ENCODE measurements around the gene RNF146. TPM values are rescaled to one million over a fixed set of nuclear protein-coding genes. Genes with fewer than 3 reads are reported as not detected.

The RNF146 gene
- total and polyA plus RNA-seq, 4 donors, result 11.5 to 32.7 (median 15.9) TPM

- H3K9me3 ChIP-seq (ENCODE audit: control insufficient read depth in 4 of 4, low read length in 3 of 4), result no peaks in the 10 kb centered on the region
- no peaks in the 10 kb centered on the region for H3K27me3 ChIP-seq (ENCODE audit: control insufficient read depth in 4 of 4, insufficient read depth in 4 of 4, low read length in 3 of 4)
- WGBS, result 87% methylated on average over 4 of the region's 4 CpGs
- H3K4me3 ChIP-seq (ENCODE audit: low read depth in 1 of 3, low read length in 3 of 3), result no peak overlapping the region
- peaks cover 6 to 28% (median 17%) of the 10 kb centered on the region in 4 donors for H3K36me3 ChIP-seq (ENCODE audit: control insufficient read depth in 4 of 4, insufficient read depth in 3 of 4, low read depth in 1 of 4, low read length in 3 of 4)
- DNase-seq (ENCODE audit: low spot score), result no peak
- no peak for TF ChIP-seq HNF4A (conservative IDR thresholded peaks at IDR 0.05)
- no peak for TF ChIP-seq CTCF (IDR thresholded peaks at IDR 0.05; ENCODE audit: low read depth, low read length, missing input control)
- TF ChIP-seq YY1 (IDR thresholded peaks at IDR 0.05), result no peak
- no peak for TF ChIP-seq FOXA1 (IDR thresholded peaks at IDR 0.05)
- no peak for TF ChIP-seq HNF4G (IDR thresholded peaks at IDR 0.05)
- no peak for TF ChIP-seq MAX (IDR thresholded peaks at IDR 0.05)
- no peak for TF ChIP-seq GABPA (IDR thresholded peaks at IDR 0.05 in 1 of 2, conservative IDR thresholded peaks at IDR 0.05 in 1 of 2)
- no peak for TF ChIP-seq TAF1 (conservative IDR thresholded peaks at IDR 0.05)
- peaks cover 8 to 29% (median 12%) of the 10 kb centered on the region in 4 donors for H3K4me1 ChIP-seq (ENCODE audit: control insufficient read depth in 4 of 4, insufficient read depth in 4 of 4, low read length in 3 of 4)
- H3K9ac ChIP-seq (ENCODE audit: low read depth in 1 of 2, low read length in 2 of 2), result no peak overlapping the region
- no peak overlapping the region for H3K27ac ChIP-seq (ENCODE audit: low read depth in 1 of 2, low read length in 2 of 2)
These were observed 24.0 kb downstream of the RNF146 start for GRCh38 chr6:127290391-127291265.

GRCh38 chr6:127291495-127291894 is 24.8 kb downstream of the RNF146 start:
- no peaks in the 10 kb centered on the region for H3K27me3 ChIP-seq (ENCODE audit: control insufficient read depth in 4 of 4, insufficient read depth in 4 of 4, low read length in 3 of 4)
- H3K27ac ChIP-seq (ENCODE audit: low read depth in 1 of 2, low read length in 2 of 2), result no peak overlapping the region
- WGBS, result 26% methylated on average over 5 of the region's 5 CpGs
- peaks cover 8 to 29% (median 12%) of the 10 kb centered on the region in 4 donors for H3K4me1 ChIP-seq (ENCODE audit: control insufficient read depth in 4 of 4, insufficient read depth in 4 of 4, low read length in 3 of 4)
- H3K9me3 ChIP-seq (ENCODE audit: control insufficient read depth in 4 of 4, low read length in 3 of 4), result no peaks in the 10 kb centered on the region
- TF ChIP-seq TAF1 (conservative IDR thresholded peaks at IDR 0.05), result no peak
- TF ChIP-seq HNF4G (IDR thresholded peaks at IDR 0.05), result no peak
- no peak for TF ChIP-seq EGR1 (IDR thresholded peaks at IDR 0.05; ENCODE audit: low read depth in 2 of 2)
- no peak for TF ChIP-seq HNF4A (conservative IDR thresholded peaks at IDR 0.05)
- TF ChIP-seq FOXA2 (IDR thresholded peaks at IDR 0.05), result no peak
- no peak for TF ChIP-seq ATF3 (IDR thresholded peaks at IDR 0.05)
- no peak for TF ChIP-seq JUND (IDR thresholded peaks at IDR 0.05)
- TF ChIP-seq GABPA (IDR thresholded peaks at IDR 0.05 in 1 of 2, conservative IDR thresholded peaks at IDR 0.05 in 1 of 2), result no peak
- no peak for TF ChIP-seq YY1 (IDR thresholded peaks at IDR 0.05)
- TF ChIP-seq FOXA1 (IDR thresholded peaks at IDR 0.05), result no peak
- no peak for TF ChIP-seq RAD21 (IDR thresholded peaks at IDR 0.05)
- TF ChIP-seq RXRA (IDR thresholded peaks at IDR 0.05), result no peak
- TF ChIP-seq REST (IDR thresholded peaks at IDR 0.05), result no peak
- no peak for TF ChIP-seq MAX (IDR thresholded peaks at IDR 0.05)
- no peak for TF ChIP-seq ZBTB33 (IDR thresholded peaks at IDR 0.05)
- TF ChIP-seq CTCF (IDR thresholded peaks at IDR 0.05; ENCODE audit: low read depth, low read length, missing input control), result no peak
- TF ChIP-seq NR2F2 (IDR thresholded peaks at IDR 0.05), result no peak
- no peak for TF ChIP-seq SP1 (IDR thresholded peaks at IDR 0.05)
- H3K9ac ChIP-seq (ENCODE audit: low read depth in 1 of 2, low read length in 2 of 2), result no peak overlapping the region
- no peak for DNase-seq (ENCODE audit: low spot score)
- H3K4me3 ChIP-seq (ENCODE audit: low read depth in 1 of 3, low read length in 3 of 3), result no peak overlapping the region
- peaks cover 6 to 22% (median 12%) of the 10 kb centered on the region in 4 donors for H3K36me3 ChIP-seq (ENCODE audit: control insufficient read depth in 4 of 4, insufficient read depth in 3 of 4, low read depth in 1 of 4, low read length in 3 of 4)

Data from liver (tissue), 9 donors.